Nephron progenitor cell (in vitro differentiated cells): ENCODE measurements around the gene VWC2L.

Experiments
- DNase-seq: peaks from one replicate; pipeline ENCODE4 v3.0.0; 2021
- H3K27ac Mint-ChIP-seq: 2 replicates; pipeline ENCODE4 v1.8.0; 2021; ENCODE audit warnings: mild to moderate bottlenecking, moderate library complexity, mixed read lengths
- H3K27me3 Mint-ChIP-seq: 2 replicates; pipeline ENCODE4 v1.8.0; 2021; ENCODE audit warnings: mild to moderate bottlenecking, low read depth, mixed read lengths; ENCODE audit not compliant: poor library complexity
- H3K36me3 Mint-ChIP-seq: 2 replicates; pipeline ENCODE4 v1.8.0; 2021; ENCODE audit warnings: low read depth, mixed read lengths
- H3K4me1 Mint-ChIP-seq: 2 replicates; pipeline ENCODE4 v1.8.0; 2021; ENCODE audit warnings: mixed read lengths
- H3K4me3 Mint-ChIP-seq: 2 replicates; pipeline ENCODE4 v1.8.0; 2021; ENCODE audit warnings: mild to moderate bottlenecking, moderate library complexity, mixed read lengths
- H3K9me3 Mint-ChIP-seq: 2 replicates; pipeline ENCODE4 v1.8.0; 2021; ENCODE audit warnings: mild to moderate bottlenecking, moderate library complexity, mixed read lengths
- CTCF ChIP-seq: fragments of 200-600 bp; sonication (generic); IDR thresholded peaks from 2 replicates; pipeline ENCODE4 v1.5.0; 2021; ENCODE audit warnings: antibody characterized with exemption

VWC2L gene

GRCh38 chr2:214410918-214411554 lies at the start of gene VWC2L:
Gene VWC2L, plus strand, starts transcription at chr2:214411054. Its CDS starts 3,140 bp downstream, at chr2:214414194.
- peak; percentile 96 for DNase-seq
- no peak within 1 kb of the TSS for H3K27ac Mint-ChIP-seq

GRCh38 chr2:214361116-214361515 lies 49.7 kb upstream of the VWC2L start:
- Mint-ChIP-seq H3K4me1 (no peaks in the 10 kb centered on the region), H3K9me3 (peaks cover 24% of the 10 kb centered on the region), H3K36me3 (peaks cover 10% of the 10 kb centered on the region), H3K27me3 (no peaks in the 10 kb centered on the region), H3K27ac (no peak overlapping the region), H3K4me3 (no peak overlapping the region)
- TF ChIP-seq CTCF = no peak
- DNase-seq = no peak

More at GRCh38 chr2:214410918-214411554, at the start of gene VWC2L:
- H3K27me3 Mint-ChIP-seq = peaks cover 17% of the 10 kb centered on the region
- no peak within 1 kb of the TSS for H3K4me3 Mint-ChIP-seq
- no peaks in the 10 kb centered on the region for H3K9me3 Mint-ChIP-seq
- no peaks in the 10 kb centered on the region for H3K4me1 Mint-ChIP-seq
- no peak for TF ChIP-seq CTCF
- no peaks in the 10 kb centered on the region for H3K36me3 Mint-ChIP-seq

GRCh38 chr2:214365549-214365948 lies 45.3 kb upstream of the VWC2L start:
- Mint-ChIP-seq H3K36me3 (no peaks in the 10 kb centered on the region), H3K4me1 (no peaks in the 10 kb centered on the region), H3K27me3 (no peaks in the 10 kb centered on the region), H3K9me3 (no peaks in the 10 kb centered on the region), H3K4me3 (no peak overlapping the region), H3K27ac (no peak overlapping the region)
- TF ChIP-seq CTCF = no peak
- DNase-seq = no peak

GRCh38 chr2:214367171-214367570 lies 43.7 kb upstream of the VWC2L start:
- DNase-seq = no peak
- Mint-ChIP-seq H3K27ac (no peak overlapping the region), H3K36me3 (no peaks in the 10 kb centered on the region), H3K4me3 (no peak overlapping the region), H3K4me1 (no peaks in the 10 kb centered on the region), H3K9me3 (no peaks in the 10 kb centered on the region), H3K27me3 (no peaks in the 10 kb centered on the region)
- no peak for TF ChIP-seq CTCF

- no peaks in the 10 kb centered on the region for H3K27me3 Mint-ChIP-seq
- DNase-seq = no peak
- no peaks in the 10 kb centered on the region for H3K36me3 Mint-ChIP-seq
- peaks cover 4% of the 10 kb centered on the region for H3K9me3 Mint-ChIP-seq
- no peak for TF ChIP-seq CTCF
- peaks cover 12% of the 10 kb centered on the region for H3K4me1 Mint-ChIP-seq
- H3K27ac Mint-ChIP-seq = no peak overlapping the region
- no peak overlapping the region for H3K4me3 Mint-ChIP-seq
These were observed 34.1 kb upstream of the VWC2L start for GRCh38 chr2:214376618-214377285.

GRCh38 chr2:214377286-214377624 lies 33.6 kb upstream of the VWC2L start:
- Mint-ChIP-seq H3K27ac (no peak overlapping the region), H3K4me1 (peaks cover 13% of the 10 kb centered on the region), H3K27me3 (no peaks in the 10 kb centered on the region), H3K4me3 (no peak overlapping the region), H3K9me3 (peaks cover 4% of the 10 kb centered on the region), H3K36me3 (no peaks in the 10 kb centered on the region)
- no peak for DNase-seq
- TF ChIP-seq CTCF = no peak
